Progenitor cell of endocrine pancreas (in vitro differentiated cells): Measurements from ENCODE around the gene ZFP91. TPM values are rescaled to one million over a fixed set of nuclear protein-coding genes. Genes with fewer than 3 reads are reported as not detected.

ENCODE experiments used
- DNase-seq: peaks from one replicate; pipeline ENCODE4 v3.0.0; 2021; ENCODE audit warnings: low spot score; ENCODE audit not compliant: unreplicated experiment
- H3K27ac Mint-ChIP-seq: 2 replicates; pipeline ENCODE4 v1.8.0; 2021; ENCODE audit warnings: mild to moderate bottlenecking, moderate library complexity, mixed read lengths
- H3K27me3 Mint-ChIP-seq: 2 replicates; pipeline ENCODE4 v1.8.0; 2021; ENCODE audit warnings: mixed read lengths
- H3K36me3 Mint-ChIP-seq: 2 replicates; pipeline ENCODE4 v1.8.0; 2022; ENCODE audit warnings: mixed read lengths; ENCODE audit not compliant: insufficient read depth
- H3K4me1 Mint-ChIP-seq: 2 replicates; pipeline ENCODE4 v1.8.0; 2021; ENCODE audit warnings: low read depth, mixed read lengths
- H3K4me3 Mint-ChIP-seq: 2 replicates; pipeline ENCODE4 v1.8.0; 2021; ENCODE audit warnings: low read depth, mild to moderate bottlenecking, moderate library complexity, mixed read lengths
- H3K9me3 Mint-ChIP-seq: 2 replicates; pipeline ENCODE4 v1.8.0; 2021; ENCODE audit warnings: low read depth, mixed read lengths
- total RNA-seq: library from RNA; stranded (reverse); gene quantifications from 2 replicates; pipeline ENCODE4 v1.2.1, GENCODE V29; 2021
- TF ChIP-seq, protein P1 (sequence below): fragments of 200-600 bp; sonication (generic); IDR thresholded peaks from one replicate; pipeline ENCODE4 v1.5.0; 2021; ENCODE audit warnings: antibody characterized with exemption, mild to moderate bottlenecking; ENCODE audit not compliant: unreplicated experiment

ZFP91 gene
- total RNA-seq, 1 donor from 2014 or later: 51.2 TPM

DNA sequence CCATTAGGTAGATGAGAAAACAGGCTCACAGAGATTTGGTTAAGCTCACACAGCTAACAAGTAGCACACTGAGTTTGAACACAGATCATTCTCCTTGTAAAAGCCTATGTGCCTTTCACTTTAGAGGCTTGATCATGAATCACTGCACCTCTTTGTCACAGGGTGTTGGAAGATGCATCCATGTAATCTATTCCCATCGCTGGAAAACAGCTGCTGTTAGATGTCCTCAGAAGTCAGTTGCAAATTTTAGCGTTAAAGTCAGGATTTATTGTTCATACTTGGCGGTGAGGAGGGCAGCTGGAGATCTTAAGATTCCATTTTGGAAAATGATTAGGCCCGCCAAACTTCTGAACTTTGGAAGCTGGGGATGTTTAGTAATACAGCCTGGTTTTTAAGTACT is 46.2 kb downstream of the ZFP91 start:
- no peak overlapping the region for H3K27ac Mint-ChIP-seq
- no peaks in the 10 kb centered on the region for H3K9me3 Mint-ChIP-seq
- peaks cover 12% of the 10 kb centered on the region for H3K36me3 Mint-ChIP-seq
- TF ChIP-seq, protein P1, sequence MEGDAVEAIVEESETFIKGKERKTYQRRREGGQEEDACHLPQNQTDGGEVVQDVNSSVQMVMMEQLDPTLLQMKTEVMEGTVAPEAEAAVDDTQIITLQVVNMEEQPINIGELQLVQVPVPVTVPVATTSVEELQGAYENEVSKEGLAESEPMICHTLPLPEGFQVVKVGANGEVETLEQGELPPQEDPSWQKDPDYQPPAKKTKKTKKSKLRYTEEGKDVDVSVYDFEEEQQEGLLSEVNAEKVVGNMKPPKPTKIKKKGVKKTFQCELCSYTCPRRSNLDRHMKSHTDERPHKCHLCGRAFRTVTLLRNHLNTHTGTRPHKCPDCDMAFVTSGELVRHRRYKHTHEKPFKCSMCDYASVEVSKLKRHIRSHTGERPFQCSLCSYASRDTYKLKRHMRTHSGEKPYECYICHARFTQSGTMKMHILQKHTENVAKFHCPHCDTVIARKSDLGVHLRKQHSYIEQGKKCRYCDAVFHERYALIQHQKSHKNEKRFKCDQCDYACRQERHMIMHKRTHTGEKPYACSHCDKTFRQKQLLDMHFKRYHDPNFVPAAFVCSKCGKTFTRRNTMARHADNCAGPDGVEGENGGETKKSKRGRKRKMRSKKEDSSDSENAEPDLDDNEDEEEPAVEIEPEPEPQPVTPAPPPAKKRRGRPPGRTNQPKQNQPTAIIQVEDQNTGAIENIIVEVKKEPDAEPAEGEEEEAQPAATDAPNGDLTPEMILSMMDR: no peak
- DNase-seq: no peak
- no peaks in the 10 kb centered on the region for H3K27me3 Mint-ChIP-seq
- H3K4me3 Mint-ChIP-seq: no peak overlapping the region
- no peaks in the 10 kb centered on the region for H3K4me1 Mint-ChIP-seq

DNA sequence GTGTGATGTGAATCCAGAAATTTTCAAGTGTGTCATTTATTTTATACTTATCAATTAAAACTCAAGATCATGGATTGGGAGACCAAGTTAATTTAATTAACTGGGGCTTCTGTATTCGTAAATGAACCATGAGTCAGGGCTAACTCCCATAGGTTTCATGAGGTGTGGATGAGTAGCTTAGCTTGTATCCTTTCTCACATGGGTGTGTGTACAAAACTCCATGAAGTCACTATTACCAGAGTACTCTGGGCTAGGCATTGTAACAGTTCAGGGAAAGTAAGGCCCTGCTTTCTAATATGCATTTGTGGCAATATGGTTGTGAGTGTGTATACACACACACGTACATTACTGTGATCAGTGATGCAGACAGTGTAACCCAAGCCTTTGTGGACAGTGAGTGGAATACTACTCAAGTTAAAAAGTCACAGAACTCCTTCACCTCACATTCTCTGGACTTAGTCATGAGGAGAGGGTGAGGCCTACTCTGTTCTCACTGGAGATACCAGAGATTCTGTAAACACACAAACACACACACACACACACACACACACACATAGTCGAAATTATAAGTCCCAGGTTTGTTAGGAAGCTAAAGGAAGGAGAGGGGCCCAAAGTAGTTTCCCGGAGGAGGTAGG is 47.1 kb downstream of the ZFP91 start:
- Mint-ChIP-seq H3K36me3 (peaks cover 10% of the 10 kb centered on the region), H3K4me3 (no peak overlapping the region), H3K27ac (peak overlapping the region; percentile 17), H3K27me3 (no peaks in the 10 kb centered on the region), H3K9me3 (no peaks in the 10 kb centered on the region), H3K4me1 (peaks cover 1% of the 10 kb centered on the region)
- DNase-seq: no peak
- TF ChIP-seq, protein P1: no peak

DNA sequence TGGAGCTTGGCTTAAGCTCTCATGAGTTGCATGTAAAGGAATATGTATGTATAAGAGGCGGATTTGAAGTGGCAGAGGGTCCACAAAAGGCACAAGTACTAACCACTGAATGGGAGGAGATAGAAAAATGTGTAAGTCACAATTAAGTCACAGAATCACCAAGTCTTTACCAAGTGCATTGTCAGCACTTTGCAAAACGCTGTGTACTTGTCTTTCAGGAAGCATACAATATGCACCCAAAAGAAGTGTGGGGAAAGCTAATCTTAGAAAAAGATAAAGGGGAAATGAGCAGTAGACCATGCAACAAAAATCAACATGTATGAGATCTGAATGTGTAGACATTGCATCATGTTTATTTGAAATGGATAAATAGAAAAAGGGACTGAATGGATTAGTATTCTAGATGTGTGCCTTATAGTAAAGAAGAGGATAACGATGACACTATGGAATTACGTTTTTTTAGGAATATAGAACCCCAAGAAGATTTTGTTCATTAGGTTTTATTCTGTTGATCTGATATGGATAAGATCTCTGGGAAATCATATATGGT is 48.1 kb downstream of the ZFP91 start:
- DNase-seq: no peak
- Mint-ChIP-seq H3K4me3 (no peak overlapping the region), H3K9me3 (no peaks in the 10 kb centered on the region), H3K27ac (peak overlapping the region; percentile 18), H3K27me3 (no peaks in the 10 kb centered on the region), H3K4me1 (peaks cover 8% of the 10 kb centered on the region), H3K36me3 (peaks cover 12% of the 10 kb centered on the region)
- TF ChIP-seq, protein P1: no peak

DNA sequence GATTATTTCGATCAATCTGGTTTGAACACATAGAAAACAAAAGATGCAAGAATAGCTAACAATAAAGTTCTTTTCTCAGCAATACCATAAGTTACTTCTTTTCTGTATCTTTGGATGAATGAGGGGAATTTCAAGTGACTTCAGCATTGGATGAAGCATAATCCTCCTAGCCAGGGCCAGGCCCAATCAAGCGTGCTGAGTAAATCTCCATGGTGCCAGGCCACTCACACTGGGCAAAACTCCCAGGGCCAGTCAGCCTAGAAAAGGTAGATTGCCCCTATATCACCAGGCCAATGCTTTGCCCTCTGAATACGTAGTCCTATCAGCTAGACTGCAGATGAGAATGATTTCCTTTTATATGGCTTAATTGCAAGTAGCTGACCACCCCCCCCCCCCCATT is 49.6 kb downstream of the ZFP91 start:
- H3K27me3 Mint-ChIP-seq: no peaks in the 10 kb centered on the region
- H3K4me3 Mint-ChIP-seq: no peak overlapping the region
- DNase-seq: no peak
- H3K4me1 Mint-ChIP-seq: peaks cover 8% of the 10 kb centered on the region
- peaks cover 9% of the 10 kb centered on the region for H3K36me3 Mint-ChIP-seq
- TF ChIP-seq, protein P1: no peak
- no peak overlapping the region for H3K27ac Mint-ChIP-seq
- H3K9me3 Mint-ChIP-seq: no peaks in the 10 kb centered on the region

DNA sequence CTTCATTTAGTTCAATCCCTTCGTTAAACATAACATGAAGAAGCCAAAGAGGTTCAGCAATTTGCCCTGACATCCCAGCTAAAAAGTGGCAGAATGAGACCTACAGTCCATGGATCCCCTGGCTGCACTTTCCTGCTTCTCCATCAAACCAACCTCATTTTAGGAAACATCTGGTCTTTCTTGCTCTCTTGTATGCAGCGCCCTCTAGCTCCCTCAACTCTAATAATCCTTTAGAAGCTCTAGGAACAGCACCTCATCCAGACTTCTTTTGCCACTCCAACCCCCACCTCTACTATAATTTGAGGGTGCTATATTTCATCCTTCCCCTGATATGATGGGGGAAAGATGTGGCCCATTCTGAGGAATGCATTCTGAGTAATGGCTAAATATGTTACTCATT is 51.0 kb downstream of the ZFP91 start:
- Mint-ChIP-seq H3K36me3 (peaks cover 3% of the 10 kb centered on the region), H3K4me3 (no peak overlapping the region), H3K27ac (peak overlapping the region; percentile 67), H3K9me3 (no peaks in the 10 kb centered on the region), H3K27me3 (no peaks in the 10 kb centered on the region), H3K4me1 (peaks cover 8% of the 10 kb centered on the region)
- TF ChIP-seq, protein P1: peak; percentile 55
- DNase-seq: no peak
